HG03342 (cell line): ENCODE measurements around the gene TENT4A.

Experiments used
- ATAC-seq: cut with Tn5 transposase; IDR thresholded peaks from one replicate; pipeline ENCODE4 v1.9.1; 2021; ENCODE audit warnings: mild to moderate bottlenecking, moderate library complexity; ENCODE audit not compliant: unreplicated experiment

The TENT4A gene

GRCh38 chr5:6731465-6732237 is 18.4 kb downstream of the TENT4A start:
- no peak for ATAC-seq

DNA sequence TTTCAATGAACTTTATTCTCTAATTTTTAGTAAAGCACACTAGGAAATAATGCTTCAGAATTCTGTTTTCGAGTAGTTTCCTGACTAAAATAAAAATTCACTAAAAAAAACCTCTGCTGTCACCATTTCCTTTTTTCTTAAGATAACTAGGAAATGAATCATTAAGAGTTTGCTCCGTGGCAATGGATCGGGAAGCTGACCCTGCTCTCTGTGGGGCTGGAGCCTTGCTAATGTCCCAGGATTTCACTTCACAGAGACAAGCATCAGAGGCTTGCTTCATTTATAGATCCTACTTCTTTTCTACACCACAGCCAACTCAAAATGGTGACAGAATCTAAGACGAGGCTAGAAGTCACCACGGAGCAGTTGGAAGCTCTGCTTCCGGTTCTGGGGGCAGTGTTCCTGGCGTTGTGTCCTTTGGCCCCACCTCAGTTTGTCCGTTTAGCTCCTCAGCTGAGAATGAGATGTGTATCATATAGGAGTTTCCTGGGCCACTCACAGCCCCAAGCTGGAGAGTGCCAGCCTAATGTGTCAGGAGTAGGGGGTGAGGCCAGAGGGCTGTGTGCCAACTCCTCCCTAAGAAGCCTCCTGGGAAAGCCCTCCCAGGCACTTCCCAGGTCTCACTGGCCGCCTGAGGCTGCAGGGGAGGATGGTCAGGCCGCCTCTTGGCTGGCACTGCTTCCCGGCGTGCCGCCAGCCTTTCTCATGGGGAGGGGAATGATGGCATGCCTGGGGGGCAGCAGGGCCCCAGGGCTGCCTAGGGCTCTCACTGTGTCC is 19.6 kb downstream of the TENT4A start:
- ATAC-seq: no peak

- ATAC-seq: no peak
These were observed 20.4 kb downstream of the TENT4A start for GRCh38 chr5:6733411-6734242.

DNA sequence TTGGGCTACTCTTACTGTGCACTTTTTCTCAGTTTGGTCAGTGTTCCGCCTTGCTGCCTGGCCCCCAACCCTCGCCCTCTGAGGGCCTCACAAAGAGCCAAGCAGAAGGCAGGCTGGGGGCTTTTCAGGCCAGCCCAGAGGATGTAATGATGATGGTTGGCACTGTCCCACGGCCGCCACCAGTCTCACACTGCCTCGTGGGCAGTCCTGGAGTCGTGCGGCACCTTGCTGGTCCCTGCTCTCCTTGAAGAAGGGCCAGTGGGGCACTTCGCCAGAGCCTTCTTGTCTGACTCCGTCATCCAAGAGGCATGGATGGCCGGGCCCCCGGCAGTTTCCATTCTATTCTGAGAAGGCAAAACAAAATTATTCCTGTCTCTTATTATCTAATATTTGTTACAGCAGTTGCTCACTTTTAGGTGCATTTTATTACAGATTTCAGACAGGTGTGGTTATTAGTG is 21.0 kb downstream of the TENT4A start:
- ATAC-seq: no peak

DNA sequence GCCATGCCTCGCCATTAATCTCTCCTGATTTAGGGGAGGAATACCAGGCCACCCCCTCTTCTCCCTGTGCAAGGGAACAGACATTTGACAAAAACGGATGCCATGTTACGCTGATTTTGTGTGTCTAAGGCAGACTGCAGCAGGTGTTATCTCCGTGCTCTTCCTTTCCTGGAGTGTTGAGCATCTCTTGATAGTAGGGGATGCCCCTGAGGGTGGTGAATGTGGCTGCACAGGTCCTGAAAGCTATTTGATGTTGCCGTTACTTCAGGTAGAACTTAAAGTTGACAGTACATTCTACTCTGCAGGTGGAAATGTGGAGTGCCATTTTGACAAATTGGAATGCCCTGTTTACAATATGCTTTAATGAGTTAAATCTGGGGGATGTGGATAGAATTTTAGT is 21.5 kb downstream of the TENT4A start:
- ATAC-seq: no peak

GRCh38 chr5:6736106-6736505 is 22.9 kb downstream of the TENT4A start:
- ATAC-seq: no peak

GRCh38 chr5:6736524-6737042 is 23.4 kb downstream of the TENT4A start:
- no peak for ATAC-seq

DNA sequence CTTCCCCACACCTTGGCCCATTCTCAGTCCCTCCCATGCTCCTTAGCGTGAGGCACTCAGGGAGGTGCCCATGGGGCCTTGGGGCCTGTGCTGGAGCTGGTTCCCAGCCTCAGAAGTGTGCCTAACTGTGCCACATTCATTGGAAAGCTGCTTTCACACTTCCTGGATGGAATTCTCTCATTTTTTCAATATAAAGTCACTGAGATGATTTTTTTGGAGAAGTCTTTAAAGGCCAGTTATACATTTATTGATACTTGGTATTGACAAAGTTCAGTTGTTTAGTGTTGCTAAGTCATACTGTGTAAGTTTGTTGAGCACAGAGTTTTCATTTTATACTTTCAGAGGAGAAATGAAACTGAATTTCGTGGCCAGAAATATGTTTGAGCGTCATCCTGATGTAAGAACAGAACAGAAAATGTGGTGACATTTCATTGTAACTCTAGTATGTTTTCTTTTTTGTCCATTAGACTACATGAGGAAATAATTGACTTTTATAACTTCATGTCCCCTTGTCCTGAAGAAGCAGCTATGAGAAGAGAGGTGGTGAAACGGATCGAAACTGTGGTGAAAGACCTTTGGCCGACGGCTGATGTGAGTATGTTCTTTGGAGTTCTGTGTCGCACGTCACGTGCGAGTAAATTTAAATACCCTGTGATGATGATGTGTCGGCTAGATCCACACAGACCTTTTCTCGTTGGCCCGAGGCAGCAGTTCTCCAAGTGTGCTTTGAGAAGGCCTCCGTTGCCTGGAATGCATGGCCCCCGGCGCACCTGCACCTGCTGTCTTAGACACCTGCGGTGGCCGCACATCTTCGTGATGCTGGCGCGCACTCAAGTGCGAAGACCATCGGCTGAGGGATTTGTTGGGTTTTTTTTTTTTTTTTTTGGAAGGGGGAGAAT is 24.1 kb downstream of the TENT4A start:
- peak; percentile 78 for ATAC-seq

DNA sequence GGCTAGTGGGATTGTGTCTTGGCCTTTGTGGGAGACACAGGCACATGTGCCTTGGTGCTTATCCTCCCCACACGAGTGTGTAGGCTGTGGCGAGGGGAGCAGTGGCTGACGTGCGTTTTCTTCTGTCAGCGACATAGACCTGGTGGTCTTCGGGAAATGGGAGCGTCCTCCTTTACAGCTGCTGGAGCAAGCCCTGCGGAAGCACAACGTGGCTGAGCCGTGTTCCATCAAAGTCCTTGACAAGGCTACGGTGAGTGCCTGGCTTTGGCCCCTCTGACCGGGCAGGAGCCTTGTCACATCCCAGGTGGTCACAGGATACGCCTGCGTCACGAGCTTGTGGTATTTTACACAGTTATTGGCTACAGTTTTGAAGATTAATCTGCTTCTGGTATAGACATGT is 26.4 kb downstream of the TENT4A start:
- no peak for ATAC-seq

DNA sequence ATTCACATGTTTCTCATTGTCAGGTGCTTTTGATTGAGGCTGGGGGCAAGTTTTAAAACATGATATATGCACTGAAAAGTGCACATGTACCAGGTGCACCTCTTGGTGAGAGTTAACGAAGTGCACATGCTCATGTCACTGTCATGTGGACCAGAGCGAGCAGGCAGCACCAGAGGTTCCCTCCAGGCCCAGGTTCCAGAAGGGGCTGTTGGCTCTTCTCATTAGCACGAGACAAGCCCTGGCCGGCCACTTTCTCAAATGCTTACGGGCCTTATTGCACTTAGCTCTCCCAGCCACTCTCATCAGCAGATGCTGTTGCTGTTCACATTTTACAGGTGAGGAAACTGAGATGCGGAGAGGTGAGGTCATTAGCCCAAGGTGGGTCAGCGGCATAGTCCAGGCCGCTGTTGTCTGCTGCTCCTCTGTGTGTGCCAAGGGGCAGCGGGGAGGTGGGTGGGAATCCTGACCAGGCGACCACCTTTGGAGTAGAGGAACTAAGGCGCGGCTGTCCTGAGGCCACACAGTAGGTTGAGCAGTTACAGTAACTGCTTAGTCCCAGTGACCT is 27.4 kb downstream of the TENT4A start:
- ATAC-seq: no peak

DNA sequence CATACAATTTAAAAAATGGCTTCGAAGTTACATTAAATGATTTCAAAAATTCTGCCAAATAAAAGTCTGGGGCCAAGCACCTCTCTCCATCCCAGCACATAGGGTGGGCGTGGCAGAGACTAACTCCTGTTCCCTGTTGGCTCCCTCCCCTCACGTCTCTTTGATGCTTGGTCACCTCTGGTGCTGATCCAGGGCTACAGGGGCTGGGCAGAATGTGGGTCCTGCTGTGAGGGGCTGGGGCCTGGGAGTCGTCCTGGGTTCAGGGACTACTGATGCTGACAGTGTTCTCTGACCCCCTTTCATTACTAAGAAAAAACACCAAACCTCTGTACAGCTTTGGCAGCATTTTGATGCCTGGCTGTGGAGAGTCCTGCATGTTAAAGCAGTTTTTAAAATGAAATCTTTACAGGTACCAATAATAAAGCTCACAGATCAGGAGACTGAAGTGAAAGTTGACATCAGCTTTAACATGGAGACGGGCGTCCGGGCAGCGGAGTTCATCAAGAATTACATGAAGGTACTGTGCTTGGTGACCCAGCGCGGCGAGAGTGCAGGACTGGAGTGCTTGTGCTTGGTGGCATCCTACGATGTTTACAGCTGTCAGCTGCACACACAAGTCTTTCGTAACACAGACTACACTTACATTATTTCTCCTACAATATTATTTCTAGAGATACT is 29.0 kb downstream of the TENT4A start:
- no peak for ATAC-seq

DNA sequence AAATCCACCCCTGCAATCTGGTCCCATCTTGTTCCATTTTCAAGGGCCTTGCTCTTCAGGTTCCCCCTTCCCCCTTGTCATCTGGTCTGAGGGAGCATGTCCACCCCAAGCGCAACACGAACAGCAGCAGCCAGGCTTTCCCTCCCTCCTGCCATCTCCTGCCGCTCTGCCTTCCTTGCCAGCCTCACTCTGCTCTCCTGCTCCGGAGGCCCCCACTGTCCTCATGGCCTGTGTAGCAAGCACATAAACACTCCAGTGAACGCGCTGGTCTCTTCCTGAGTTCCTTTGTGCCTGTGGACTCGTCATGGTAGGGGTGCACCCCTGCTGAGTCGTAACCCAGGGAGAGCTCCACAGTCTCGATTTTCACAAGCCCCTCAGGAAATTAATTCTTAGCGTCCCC is 29.9 kb downstream of the TENT4A start:
- ATAC-seq: no peak

GRCh38 chr5:6744841-6745705 is 31.8 kb downstream of the TENT4A start:
- no peak for ATAC-seq

- ATAC-seq: peak; percentile 74
These were observed 32.5 kb downstream of the TENT4A start for GRCh38 chr5:6745706-6746222.

DNA sequence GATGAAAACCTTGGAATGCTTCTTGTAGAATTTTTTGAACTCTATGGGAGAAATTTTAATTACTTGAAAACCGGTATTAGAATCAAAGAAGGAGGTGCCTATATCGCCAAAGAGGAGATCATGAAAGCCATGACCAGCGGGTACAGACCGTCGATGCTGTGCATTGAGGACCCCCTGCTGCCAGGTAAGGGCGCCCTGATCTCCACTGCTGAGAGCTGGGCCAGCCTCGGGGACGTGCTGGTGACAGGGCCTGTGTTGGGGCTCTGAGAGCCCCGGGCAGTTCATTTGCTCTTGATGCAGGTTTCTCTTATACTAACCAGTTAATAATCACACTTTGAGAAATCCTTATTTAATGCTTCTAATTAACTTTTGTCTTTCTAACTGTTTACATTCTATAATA is 33.0 kb downstream of the TENT4A start:
- ATAC-seq: no peak

DNA sequence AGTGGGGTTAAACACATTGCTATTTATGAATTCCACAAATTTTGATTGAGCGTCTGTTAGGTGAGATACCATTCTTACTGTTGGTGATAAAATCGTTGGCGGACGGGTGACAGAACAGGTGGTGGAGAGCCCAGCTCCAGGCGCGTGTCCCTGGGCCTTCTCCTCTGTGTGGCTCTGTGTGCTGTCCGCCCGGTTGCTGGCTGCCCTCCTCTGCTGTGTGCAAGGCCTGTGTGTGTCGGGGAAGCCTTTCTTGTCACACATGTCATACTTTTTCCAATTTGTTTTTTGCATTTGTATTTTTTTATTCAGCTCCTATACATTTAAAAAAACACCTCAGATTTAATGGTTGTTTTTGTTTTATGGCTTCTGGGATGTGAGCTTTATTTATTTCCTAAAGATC is 33.9 kb downstream of the TENT4A start:
- ATAC-seq: no peak

DNA sequence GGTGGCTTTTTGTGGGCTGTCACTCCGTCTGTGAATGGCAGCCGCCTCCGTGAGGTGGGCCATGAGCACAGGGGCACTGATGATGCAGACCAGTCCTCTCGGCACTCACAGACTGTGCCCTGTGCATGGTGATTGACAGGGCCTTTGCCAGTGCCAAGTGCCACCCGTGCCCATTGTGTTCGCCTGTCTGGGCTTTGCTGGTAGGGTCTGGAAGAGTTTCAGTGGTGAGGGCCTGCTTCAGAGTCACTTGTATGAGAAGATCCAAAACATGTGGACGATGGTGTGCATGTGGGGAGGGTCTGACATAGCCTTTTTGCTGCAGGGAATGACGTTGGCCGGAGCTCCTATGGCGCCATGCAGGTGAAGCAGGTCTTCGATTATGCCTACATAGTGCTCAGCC is 34.9 kb downstream of the TENT4A start:
- no peak for ATAC-seq
